ENCODE data around the gene OSER1.

Gene OSER1

DNA sequence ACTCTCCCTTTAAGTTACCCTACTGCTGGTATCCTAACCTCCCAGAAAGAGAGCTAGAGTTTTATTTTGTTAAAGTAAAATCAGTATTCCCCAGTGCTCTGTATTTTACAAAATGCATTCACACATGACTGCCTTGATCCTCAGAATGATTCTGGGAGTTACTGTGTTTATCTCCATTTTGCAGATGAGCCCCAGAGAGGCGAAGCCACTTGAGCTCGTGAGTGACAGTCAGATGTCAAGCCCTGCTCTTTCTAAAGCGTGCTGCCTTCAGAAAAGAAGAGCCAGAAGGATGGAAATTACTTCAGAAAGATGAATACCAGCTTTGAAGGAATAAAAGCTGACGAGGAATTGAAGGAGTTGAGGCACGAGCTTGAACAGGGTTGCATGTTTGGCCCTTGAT, 14.1 kb upstream of the OSER1 start:
- no peak for DNase-seq (ENCODE audit: low read depth)

DNA sequence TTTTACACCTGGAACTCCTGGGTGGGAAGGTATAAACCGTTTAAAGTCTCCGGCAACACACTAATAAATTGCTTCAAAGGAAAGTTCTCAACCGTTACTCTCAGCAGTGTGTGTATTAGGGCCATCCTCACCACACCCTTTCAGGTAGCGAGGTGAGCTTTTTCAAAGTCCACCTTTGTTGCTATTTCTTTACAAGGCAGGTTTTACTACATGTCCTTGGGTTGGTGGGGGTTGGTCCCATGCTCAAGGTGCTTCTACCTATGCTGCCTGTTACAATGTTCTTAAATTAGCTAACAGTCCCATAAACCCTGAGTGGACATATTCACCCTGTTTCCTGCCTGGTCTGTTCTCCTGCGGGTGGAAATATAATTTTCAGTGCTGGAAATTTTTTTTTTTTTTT, 13.2 kb upstream of the OSER1 start:
- no peak for DNase-seq (ENCODE audit: low read depth)

GRCh38 chr20:44222633-44223368, 12.2 kb upstream of the OSER1 start:
- no peak for DNase-seq (ENCODE audit: low read depth)

GRCh38 chr20:44222027-44222426, 11.5 kb upstream of the OSER1 start:
- DNase-seq (ENCODE audit: low read depth), result no peak

DNA sequence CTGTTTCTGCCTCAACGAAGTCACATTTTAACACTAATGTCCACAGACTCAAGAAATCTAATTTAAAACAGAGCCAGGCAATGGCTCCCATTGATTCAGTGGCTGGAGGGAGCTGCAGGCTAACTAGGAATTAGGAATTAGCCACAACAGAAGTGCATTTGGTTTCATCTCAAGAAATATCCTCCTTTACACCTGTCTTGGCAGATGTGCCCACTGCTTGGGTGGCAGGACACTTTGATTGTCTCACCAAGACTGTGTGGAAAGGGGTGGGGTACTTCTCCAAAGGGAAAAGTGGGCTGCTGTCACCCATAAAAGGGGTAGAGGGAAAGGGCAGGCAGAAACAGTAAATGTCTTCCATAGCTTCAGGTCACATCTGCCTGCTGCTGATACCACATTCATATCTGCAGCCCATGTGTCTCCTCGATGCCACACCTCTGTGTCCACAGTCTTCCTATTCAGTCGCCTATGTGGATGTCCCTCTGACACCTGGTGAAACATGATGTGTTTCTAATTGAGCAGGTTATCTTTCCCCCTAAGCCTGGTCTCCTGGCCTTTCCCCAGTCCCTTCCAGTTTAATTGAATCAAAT, 10.9 kb upstream of the OSER1 start:
- no peak for DNase-seq (ENCODE audit: low read depth)

DNA sequence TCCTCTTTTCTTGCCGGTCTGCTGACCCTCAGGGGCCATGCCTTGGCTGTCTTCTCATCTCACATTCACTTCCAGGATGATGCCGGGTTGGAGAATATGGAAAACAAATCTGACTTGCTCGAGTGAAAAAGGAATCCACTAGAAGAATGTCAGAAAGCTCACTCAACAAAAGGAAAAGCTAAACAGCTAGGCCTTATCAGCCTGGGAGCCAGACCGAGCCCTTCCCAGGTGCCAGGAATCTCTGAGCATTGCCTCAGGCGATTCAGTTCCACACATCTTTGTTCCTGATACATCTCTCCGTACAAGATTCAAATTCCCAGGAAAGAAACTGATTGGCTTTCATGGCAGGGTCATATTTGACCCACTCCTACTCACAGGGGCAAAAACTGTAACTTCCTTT, 9.2 kb upstream of the OSER1 start:
- no peak for DNase-seq (ENCODE audit: low read depth)

DNA sequence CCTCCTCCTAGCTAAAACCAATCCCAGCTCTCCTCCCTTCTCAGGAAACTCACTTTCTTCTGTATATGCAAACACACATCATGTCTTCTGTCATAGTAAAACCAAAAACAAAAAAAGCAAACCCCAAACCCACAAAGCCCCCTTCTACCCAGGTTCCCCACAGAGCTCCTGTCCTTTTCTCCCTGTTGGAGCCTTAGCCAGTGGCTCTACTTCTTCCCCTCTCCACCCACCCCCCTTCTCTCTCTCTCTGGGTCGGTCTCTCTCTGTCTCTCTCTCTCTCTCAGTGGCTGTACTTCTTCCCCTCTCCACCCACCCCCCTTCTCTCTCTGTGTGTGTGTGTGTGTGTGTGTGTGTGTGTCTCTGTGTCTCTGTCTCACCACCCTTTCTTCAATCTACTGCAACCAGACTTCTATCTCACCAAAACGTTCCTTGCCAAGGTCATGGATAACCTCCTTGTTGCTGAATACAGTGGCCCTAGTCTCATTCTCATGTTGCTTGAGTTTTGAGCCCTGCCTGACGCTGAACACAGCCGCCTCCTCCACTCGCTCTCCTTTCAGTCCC, 8.7 kb upstream of the OSER1 start:
- no peak for DNase-seq (ENCODE audit: low read depth)

DNA sequence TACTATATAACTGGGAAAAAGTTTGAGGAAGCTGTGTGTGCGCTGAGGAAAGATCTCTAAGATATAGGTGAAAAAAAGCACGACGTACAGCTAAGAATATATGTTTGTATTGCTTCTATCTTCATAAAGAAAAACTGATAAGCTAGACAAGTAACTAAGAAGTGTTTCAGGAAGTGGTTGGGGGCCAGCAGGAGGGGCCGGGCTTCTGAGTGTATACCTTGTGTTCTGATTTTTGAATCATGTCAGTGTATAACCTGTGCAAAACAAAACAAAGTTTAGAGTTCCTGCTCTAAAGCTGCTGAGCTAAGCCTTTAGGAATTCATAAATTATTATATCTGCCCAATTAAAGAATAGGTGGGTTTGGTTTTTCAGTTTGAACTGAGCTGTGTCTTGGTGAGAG, 7.9 kb upstream of the OSER1 start:
- DNase-seq (ENCODE audit: low read depth), result no peak

DNA sequence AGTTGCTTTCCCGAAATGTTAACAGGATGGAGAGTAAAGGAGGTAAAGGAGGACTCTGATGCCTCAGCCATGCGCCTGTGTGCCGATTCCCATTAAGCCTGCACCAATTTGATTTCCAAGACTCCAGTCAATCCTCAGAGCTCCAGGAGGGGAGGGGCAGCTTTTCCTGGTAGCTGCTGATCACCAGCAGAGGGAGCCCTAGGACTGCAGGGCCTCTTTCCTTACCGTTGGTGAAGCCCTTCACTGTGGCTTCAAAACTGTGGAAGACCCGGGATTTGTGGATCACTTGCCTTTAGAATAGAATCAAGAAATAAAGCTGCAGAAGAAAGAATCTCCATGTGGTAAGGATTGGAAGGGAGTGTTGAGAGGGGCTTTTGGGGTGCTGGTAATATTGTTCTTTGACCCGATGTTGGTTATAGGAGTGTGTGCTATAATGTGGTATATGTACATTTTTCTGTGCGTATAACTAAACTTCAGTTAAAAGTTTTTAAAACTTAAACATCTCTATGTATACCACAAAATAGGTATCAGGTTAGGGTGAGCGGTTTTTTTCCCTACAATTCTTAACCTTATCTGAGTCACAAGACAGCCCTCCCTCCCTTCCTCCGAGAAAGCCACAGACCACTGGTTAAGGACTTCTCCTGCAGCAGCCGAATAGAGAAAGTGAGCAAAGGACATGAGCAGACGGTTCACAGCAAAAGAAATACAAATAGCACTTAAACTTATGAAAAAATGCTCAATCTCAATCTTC, 6.9 kb upstream of the OSER1 start:
- DNase-seq (ENCODE audit: low read depth), result peak; percentile 56

DNA sequence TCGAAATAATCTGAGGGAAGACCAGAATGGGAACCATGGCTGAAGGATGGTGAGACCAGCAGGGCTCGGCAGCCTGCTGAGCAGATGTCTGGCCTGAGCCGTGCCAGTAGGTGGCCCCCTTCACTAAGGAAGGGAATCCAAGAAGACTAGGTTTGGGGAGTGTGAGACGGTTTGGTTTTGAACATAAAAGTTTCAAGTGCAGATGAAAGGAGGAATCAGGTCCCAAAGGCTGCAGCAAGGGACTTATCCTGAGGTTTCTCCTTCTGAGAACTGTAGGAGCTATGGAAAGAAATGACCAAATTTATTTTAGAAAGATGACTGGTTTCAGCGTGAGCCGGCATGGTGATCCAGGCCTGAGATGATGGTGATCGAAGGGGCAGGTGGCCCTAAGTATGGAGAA, 4.6 kb upstream of the OSER1 start:
- DNase-seq (ENCODE audit: low read depth), result peak; percentile 64

GRCh38 chr20:44212792-44213191, 2.2 kb upstream of the OSER1 start:
- DNase-seq (ENCODE audit: low read depth), result no peak

- no peak for DNase-seq (ENCODE audit: low read depth)
These were observed 837 bp upstream of the OSER1 start for GRCh38 chr20:44211177-44212039.

- DNase-seq (ENCODE audit: low read depth), result no peak
These were observed 725 bp downstream of the OSER1 start for GRCh38 chr20:44209686-44210405.

DNA sequence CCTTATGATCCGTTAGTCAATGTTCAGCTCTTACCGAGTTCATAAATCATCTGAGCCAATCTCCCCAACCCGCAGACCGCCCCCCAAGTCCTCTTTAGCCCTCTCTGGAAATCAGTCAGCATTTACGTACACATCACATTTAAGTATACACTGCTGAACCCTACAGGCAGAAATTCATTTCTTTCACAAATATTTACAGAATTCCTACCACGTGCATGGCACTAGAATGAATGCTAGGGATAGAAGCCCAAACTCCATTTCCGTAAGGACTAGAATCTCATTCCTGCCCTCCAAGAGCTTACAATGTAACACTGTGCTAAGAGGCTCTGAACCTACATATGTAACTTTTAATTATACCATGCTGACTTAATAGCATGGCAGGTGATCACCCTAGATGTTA, 1.8 kb downstream of the OSER1 start:
- no peak for DNase-seq (ENCODE audit: low read depth)

GRCh38 chr20:44208165-44208564, 2.4 kb downstream of the OSER1 start:
- no peak for DNase-seq (ENCODE audit: low read depth)

- DNase-seq (ENCODE audit: low read depth), result no peak
These were observed 3.3 kb downstream of the OSER1 start for GRCh38 chr20:44207126-44207723.

GRCh38 chr20:44206132-44206531, 4.4 kb downstream of the OSER1 start:
- DNase-seq (ENCODE audit: low read depth), result no peak

- no peak for DNase-seq (ENCODE audit: low read depth)
These were observed 5.7 kb downstream of the OSER1 start for GRCh38 chr20:44204832-44205215.

GRCh38 chr20:44204156-44204831, 6.3 kb downstream of the OSER1 start:
- DNase-seq (ENCODE audit: low read depth), result no peak

- DNase-seq (ENCODE audit: low read depth), result no peak
These were observed 7.4 kb downstream of the OSER1 start for GRCh38 chr20:44203161-44203560.

Measured in activated T-cell treated with anti-CD3 and anti-CD28 coated beads for 1 hour (primary cell).